NCI-H1048 (cell line): ENCODE results near the gene PRXL2B.
"Not testable (repeated sequence)": the region's sequence is repeated elsewhere in the genome, so short reads cannot be mapped to it uniquely, and the experiment has no call there.

ENCODE experiments used
- DNase-seq: peaks from one replicate; lab custom pipeline; 2025; lab: John Stamatoyannopoulos, UW

PRXL2B gene

DNA sequence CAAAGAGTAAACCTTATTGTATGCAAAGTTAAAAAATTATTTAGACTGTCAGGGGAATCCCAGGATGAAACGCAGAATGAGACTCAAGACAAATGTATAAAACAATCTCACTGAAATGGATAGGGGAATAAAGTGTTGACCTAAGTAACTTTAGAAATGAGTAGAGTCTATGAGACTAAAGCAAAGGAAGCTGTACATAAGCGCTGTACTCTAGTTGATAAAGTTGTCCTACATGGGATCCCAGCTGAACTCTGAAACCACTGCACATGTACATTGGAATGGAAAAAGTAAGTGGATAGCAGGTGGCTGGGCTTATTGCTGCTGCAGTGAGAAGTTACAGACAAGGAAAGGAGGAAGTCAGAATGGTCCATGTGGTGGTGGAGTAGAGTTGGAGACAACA, 27.6 kb downstream of the PRXL2B start:
- DNase-seq: no peak

GRCh38 chr1:2617971-2618470, 31.4 kb downstream of the PRXL2B start:
- no peak for DNase-seq

GRCh38 chr1:2623571-2624337, 37.2 kb downstream of the PRXL2B start:
- DNase-seq: no peak

DNA sequence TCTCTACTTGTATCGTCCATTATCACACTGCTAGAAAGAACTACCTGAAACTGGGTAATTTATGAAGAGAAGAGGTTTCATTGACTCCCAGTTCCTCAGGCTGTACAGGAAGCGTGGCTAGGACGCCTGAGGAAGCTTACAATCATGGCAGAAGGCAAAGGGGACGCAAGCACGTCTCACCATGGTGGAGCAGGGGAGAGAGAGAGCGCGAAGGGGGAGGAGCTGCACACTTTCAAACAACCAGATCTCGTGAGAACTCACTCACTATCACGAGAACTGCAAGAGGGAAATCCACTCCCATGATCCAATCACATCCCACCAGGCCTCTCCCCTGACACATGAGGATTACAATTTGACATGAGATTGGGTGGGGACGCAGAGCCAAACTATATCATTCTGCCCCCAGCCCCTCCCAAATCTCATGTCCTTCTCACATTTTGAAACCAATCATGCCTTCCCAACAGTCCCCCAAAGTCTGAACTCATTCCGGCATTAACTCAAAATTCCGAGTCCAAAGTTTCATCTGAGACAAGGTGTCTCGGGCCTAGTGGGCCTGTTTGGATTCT, 38.2 kb downstream of the PRXL2B start:
- DNase-seq: no peak

DNA sequence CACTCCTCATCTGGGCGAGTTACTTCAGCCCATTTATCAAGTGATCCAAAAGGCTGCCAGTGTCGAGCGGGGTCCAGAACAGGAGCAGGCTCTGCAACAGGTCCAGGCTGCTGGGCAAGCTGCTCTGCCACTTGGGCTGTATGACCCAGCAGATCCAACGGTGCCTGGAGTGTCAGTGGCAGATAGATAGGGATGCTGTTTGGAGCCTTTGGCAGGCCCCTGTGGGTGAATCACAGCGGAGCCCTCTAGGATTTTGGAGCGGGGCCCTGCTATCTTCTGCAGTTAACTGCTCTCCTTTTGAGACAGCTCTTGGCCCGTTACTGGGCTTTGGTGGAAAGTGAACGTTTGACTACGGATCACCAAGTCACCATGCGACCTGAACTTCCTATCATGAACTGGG, 38.7 kb downstream of the PRXL2B start:
- DNase-seq: no peak

- DNase-seq: not testable (repeated sequence)
These were observed 39.2 kb downstream of the PRXL2B start for GRCh38 chr1:2625748-2626147.

- no peak for DNase-seq
These were observed 41.2 kb downstream of the PRXL2B start for GRCh38 chr1:2627746-2628145.

DNA sequence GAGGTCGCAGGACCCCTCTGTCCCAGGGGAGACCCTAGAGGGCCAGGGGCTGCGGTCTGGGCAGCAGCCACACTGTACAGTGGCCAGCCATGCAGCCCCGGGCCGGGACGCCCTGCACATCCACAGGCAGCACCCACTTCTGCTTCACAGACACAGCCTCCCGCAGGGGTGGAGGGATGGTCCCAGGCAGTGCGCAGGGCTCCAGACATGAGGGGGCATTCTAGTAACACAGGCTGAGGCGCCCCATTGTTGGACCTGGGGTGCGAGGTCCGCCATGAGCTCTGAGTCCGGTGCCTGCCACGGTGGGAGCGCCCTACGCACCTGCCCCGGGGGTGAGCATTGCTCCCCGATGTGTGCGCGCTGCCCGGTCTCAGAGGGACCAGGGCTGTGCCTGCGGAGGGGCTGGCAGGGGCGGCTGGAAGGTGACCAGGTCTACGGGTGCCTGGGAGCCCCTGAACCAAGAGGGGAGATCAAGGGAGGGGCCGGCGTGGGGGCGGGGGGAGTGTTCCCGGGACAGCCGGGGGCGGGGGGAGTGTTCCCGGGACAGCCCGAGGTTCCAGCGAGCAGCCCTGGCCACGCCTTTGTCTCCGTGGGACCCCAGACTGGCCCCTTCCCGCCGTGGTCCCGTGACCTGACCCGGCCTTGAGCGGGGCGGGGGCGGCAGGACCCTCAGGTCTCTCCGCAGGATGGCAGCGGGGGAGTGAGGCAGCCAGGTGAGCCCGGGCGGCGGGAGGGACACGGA, 41.8 kb downstream of the PRXL2B start:
- no peak for DNase-seq

GRCh38 chr1:2628933-2629626, 42.5 kb downstream of the PRXL2B start:
- DNase-seq: no peak

GRCh38 chr1:2629627-2630497, 43.3 kb downstream of the PRXL2B start:
- DNase-seq: no peak

DNA sequence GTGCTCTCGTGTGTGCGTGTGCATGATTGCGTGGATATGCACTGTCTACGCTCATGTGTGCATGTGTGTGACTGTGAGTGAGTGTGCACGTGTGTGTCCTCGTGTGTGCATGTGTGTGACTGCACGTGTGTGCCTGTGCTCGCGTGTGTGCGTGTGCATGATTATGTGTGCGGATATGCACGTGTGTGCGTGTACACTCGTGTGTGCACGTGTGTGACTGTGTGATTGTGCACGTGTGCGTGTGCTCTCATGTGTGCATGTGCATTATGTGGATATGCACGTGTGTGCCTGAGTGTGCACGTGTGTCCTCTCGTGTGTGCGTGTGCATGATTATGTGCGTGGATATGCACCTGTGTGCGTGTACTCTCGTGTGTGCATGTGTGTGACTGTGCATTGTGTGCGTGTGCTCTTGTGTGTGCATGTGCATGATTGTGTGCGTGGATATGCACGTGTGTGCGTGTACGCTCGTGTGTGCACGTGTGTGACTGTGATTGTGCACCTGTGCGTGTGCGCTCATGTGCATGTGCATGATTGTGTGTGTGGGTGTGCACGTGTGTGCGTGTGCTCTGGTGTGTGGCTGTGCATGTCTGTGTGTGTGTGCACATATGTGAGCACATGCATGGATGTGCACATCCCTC, 44.0 kb downstream of the PRXL2B start:
- DNase-seq: no peak

DNA sequence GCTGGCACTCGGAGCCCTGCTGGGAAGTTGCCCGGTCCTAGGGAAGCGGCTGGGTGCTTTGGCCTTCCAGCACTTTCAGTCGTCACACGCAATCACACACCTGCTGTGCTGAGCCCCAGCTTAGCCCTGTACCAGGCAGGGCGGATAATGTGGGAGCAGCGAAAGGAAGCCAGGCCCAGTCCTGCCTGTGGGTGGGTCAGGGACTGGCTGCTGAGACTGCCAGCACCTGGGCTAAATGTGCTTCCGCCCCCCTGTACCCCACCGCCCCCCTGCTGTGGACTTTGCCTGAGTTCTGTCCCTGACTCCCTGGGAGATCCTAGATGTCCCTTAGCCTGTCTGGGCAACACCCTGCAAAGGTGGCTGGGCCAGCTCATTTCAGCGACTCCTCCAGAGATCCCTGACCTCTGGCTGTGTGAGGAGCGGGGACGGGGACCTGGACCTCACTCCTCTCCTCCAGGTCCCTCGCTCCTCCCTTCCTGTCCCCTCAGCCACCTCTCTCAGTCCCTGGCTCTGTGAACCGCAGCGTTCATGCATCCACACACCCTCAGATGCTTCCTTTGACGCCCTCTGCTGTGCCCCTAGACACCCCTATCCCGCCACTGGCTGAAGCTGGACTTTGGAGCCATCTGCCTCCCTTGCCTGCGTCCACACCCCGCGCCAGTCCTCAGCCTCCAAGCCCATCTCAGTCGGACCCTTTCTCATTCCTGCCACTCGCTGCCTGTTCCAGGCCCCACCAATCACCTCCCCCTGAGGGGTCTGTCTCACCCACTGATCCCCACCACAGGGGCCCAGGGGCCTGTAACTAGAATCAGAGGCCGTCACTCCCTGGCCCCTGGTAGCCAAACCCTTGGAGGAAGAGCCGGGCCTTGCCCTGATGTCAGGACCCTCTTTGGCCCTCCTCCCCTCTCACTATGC, 44.8 kb downstream of the PRXL2B start:
- DNase-seq: no peak

- no peak for DNase-seq
These were observed 45.5 kb downstream of the PRXL2B start for GRCh38 chr1:2632051-2632430.

DNA sequence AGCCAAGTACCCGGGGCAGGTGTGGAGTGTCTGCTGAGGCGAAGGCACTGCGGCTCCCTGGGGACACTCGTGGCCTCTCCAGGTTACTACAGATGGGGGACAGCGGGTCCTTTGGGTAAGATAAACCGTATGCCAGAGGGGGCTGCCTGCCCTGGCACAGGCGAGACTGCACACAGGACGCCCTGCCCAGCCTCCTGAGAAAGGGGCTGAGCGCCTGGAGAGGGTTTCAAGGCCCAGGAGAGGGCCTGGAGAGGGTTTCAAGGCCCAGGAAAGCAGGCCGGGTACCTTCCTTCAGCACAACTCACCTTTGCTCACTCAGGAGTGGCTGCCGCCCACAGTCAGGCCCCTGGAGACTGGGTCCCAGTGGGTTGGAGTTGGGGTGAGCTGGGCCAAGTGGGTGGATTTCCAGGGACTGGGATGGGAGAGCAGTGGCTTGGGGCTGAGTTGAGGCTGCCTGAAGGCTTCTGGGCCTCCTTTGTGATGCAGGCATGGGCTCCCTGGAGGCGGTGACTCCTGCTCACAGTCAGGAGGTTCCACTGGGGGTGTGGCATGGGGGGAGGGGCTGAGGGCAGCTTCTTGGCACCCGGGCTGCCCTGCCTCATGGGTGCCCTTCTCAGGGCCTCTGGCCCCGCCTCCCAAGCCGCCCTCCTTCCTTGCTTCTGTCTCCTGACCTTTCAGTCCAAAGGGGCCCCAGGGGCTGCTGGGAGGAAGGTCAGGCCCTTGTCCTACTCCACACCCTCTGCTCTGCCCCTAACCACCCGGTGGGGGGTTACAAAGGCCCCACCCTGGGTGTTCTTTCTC, 46.2 kb downstream of the PRXL2B start, which contains the start of gene MMEL1:
TSS of gene MMEL1 (minus strand) at position 456 of the 801 bp plus-strand sequence. CDS start 3,532 bp downstream, outside the sequence.
- DNase-seq: no peak

GRCh38 chr1:2633366-2633935, 46.9 kb downstream of the PRXL2B start:
- DNase-seq: no peak

GRCh38 chr1:2633936-2634491, 47.4 kb downstream of the PRXL2B start:
- DNase-seq: no peak

DNA sequence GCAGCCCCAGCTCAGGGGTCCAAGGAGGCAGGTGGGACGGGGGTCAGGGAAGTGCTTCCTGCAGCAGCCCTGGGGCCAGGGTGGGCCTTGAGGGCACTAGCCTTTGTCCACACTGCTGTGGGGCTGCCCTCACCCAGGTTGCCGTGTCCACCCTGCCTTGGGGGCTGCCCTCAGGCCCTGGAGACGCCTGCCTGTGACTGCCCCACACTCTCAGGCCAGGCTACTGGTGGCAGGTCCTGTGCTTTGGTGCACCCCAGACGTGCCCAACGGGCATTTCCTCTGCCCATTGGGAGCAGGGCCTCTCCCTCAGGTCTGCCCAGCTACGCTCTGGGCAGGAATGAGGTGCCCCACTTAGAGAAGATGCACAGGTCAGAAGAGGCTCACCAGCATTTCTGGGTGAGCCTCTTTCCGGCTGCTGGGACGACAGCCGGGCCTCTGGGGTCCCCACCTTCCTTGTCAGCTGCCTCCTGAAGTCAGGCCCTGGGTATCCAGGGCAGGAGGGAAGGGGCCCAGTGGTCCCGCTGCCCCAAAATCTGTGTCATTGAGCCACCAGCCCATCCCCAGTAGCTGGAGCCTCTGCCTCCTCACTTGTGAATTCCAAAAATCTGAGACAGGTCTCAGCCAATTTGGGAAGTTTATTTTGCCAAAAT, 48.9 kb downstream of the PRXL2B start:
- no peak for DNase-seq

- DNase-seq: no peak
These were observed 50.2 kb downstream of the PRXL2B start for GRCh38 chr1:2636733-2637132.
